ENCODE results near the gene CELSR2. TPM values are rescaled to one million over a fixed set of nuclear protein-coding genes. Genes with fewer than 3 reads are reported as not detected.

CELSR2 gene
- total and polyA plus RNA-seq, 2 experiments from 2014 or later: 6.1 to 12.9 TPM

DNA sequence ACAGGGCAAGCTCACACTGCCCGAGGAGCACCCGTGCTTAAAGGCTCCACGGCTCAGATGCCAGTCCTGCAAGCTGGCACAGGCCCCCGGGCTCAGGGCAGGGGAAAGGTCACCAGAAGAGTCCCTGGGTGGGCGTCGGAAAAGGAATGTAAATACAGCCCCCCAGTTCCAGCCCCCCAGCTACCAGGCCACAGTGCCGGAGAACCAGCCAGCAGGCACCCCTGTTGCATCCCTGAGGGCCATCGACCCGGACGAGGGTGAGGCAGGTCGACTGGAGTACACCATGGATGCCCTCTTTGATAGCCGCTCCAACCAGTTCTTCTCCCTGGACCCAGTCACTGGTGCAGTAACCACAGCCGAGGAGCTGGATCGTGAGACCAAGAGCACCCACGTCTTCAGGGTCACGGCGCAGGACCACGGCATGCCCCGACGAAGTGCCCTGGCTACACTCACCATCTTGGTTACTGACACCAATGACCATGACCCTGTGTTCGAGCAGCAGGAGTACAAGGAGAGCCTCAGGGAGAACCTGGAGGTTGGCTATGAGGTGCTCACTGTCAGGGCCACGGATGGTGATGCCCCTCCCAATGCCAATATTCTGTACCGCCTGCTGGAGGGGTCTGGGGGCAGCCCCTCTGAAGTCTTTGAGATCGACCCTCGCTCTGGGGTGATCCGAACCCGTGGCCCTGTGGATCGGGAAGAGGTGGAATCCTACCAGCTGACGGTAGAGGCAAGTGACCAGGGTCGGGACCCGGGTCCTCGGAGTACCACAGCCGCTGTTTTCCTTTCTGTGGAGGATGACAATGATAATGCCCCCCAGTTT lies 1.3 kb downstream of the CELSR2 start:
- Histone ChIP-seq H3K4me3 (no peak overlapping the region), H3K27me3 (peaks cover 14% of the 10 kb centered on the region), H3K4me1 (ENCODE audit: low read depth) (peaks cover 14% of the 10 kb centered on the region), H3K36me3 (no peaks in the 10 kb centered on the region), H3K27ac (no peak overlapping the region), H3K9me3 (ENCODE audit: low read depth) (no peaks in the 10 kb centered on the region)
- no peak for DNase-seq (ENCODE audit: low read depth in 1 of 2, low spot score in 1 of 2)
- TF ChIP-seq CTCF (IDR thresholded peaks at IDR 0.05; ENCODE audit: low read depth, low read length): no peak

DNA sequence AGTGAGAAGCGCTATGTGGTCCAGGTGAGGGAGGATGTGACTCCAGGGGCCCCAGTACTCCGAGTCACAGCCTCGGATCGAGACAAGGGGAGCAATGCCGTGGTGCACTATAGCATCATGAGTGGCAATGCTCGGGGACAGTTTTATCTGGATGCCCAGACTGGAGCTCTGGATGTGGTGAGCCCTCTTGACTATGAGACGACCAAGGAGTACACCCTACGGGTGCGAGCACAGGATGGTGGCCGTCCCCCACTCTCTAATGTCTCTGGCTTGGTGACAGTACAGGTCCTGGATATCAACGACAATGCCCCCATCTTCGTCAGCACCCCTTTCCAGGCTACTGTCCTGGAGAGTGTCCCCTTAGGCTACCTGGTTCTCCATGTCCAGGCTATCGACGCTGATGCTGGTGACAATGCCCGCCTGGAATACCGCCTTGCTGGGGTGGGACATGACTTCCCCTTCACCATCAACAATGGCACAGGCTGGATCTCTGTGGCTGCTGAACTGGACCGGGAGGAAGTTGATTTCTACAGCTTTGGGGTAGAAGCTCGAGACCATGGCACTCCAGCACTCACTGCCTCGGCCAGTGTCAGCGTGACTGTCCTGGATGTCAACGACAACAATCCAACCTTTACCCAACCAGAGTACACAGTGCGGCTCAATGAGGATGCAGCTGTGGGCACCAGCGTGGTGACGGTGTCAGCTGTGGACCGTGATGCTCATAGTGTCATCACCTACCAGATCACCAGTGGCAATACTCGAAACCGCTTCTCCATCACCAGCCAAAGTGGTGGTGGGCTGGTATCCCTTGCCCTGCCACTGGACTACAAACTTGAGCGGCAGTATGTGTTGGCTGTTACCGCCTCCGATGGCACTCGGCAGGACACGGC lies 2.2 kb downstream of the CELSR2 start:
- TF ChIP-seq CTCF (IDR thresholded peaks at IDR 0.05; ENCODE audit: low read depth, low read length): no peak
- no peak overlapping the region for H3K4me3 ChIP-seq
- peaks cover 14% of the 10 kb centered on the region for H3K27me3 ChIP-seq
- no peak for DNase-seq (ENCODE audit: low read depth in 1 of 2, low spot score in 1 of 2)
- peaks cover 14% of the 10 kb centered on the region for H3K4me1 ChIP-seq (ENCODE audit: low read depth)
- H3K27ac ChIP-seq: no peak overlapping the region
- H3K9me3 ChIP-seq (ENCODE audit: low read depth): no peaks in the 10 kb centered on the region
- no peaks in the 10 kb centered on the region for H3K36me3 ChIP-seq

GRCh38 chr1:109252167-109252892 lies 3.0 kb downstream of the CELSR2 start:
- DNase-seq (ENCODE audit: low read depth in 1 of 2, low spot score in 1 of 2): no peak
- TF ChIP-seq CTCF (IDR thresholded peaks at IDR 0.05; ENCODE audit: low read depth, low read length): no peak

GRCh38 chr1:109252893-109253802 lies 3.8 kb downstream of the CELSR2 start:
- Histone ChIP-seq H3K27me3 (peaks cover 14% of the 10 kb centered on the region), H3K4me3 (no peak overlapping the region), H3K27ac (no peak overlapping the region), H3K4me1 (ENCODE audit: low read depth) (peaks cover 14% of the 10 kb centered on the region), H3K36me3 (no peaks in the 10 kb centered on the region), H3K9me3 (ENCODE audit: low read depth) (no peaks in the 10 kb centered on the region)
- no peak for TF ChIP-seq CTCF (IDR thresholded peaks at IDR 0.05; ENCODE audit: low read depth, low read length)
- peak in 1 of 2 donors; percentile 38 for DNase-seq (ENCODE audit: low read depth in 1 of 2, low spot score in 1 of 2)

More at GRCh38 chr1:109252167-109252892, 3.0 kb downstream of the CELSR2 start:
- no peaks in the 10 kb centered on the region for H3K36me3 ChIP-seq
- H3K27ac ChIP-seq: no peak overlapping the region
- no peak overlapping the region for H3K4me3 ChIP-seq
- H3K9me3 ChIP-seq (ENCODE audit: low read depth): no peaks in the 10 kb centered on the region
- peaks cover 14% of the 10 kb centered on the region for H3K27me3 ChIP-seq
- H3K4me1 ChIP-seq (ENCODE audit: low read depth): peaks cover 14% of the 10 kb centered on the region

All from cardiac muscle cell (in vitro differentiated cells and primary cell).